GM10266 (cell line): Measurements from ENCODE around the gene APBA2.

ENCODE experiments used
- DNase-seq: peaks from one replicate; pipeline ENCODE4 v3.0.0; 2012; ENCODE audit errors: extremely low spot score
- TF ChIP-seq, protein P1 (sequence below): IDR thresholded peaks from 2 replicates; pipeline ENCODE4 v1.5.1; 2012; ENCODE audit warnings: mild to moderate bottlenecking, low read depth; ENCODE audit not compliant: control insufficient read depth, insufficient read depth; ENCODE audit errors: missing control alignments

The APBA2 gene

DNA sequence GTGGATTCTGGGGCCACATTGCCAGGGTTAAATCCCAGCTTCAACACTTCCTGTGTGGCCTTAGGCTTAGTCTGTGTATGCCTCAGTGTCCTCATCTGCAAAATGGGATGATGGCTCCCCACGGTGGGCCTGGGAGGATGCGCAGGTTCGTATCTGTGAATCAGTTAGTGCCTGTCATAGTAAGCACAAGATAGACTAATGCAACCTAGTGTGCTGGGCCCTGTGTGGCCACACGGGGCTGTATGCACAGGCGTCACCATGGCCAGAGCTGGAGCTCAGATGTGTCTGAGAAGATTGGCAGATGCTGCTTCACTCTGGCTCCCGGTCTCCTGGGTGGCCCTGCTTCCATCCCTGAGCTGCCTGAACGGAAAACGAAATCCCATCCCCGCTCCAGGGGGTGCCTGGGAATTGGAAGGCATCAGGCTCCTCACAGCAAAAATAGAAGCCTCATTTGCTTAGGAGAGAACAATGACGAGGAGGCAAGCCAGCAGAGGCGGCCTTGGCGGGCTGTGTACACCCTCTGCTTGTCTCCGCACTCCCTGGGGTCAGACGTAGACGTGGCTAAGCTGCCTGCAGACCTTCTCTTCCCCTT lies 103.6 kb downstream of the APBA2 start:
- no peak for DNase-seq
- TF ChIP-seq, protein P1, sequence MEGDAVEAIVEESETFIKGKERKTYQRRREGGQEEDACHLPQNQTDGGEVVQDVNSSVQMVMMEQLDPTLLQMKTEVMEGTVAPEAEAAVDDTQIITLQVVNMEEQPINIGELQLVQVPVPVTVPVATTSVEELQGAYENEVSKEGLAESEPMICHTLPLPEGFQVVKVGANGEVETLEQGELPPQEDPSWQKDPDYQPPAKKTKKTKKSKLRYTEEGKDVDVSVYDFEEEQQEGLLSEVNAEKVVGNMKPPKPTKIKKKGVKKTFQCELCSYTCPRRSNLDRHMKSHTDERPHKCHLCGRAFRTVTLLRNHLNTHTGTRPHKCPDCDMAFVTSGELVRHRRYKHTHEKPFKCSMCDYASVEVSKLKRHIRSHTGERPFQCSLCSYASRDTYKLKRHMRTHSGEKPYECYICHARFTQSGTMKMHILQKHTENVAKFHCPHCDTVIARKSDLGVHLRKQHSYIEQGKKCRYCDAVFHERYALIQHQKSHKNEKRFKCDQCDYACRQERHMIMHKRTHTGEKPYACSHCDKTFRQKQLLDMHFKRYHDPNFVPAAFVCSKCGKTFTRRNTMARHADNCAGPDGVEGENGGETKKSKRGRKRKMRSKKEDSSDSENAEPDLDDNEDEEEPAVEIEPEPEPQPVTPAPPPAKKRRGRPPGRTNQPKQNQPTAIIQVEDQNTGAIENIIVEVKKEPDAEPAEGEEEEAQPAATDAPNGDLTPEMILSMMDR = no peak

DNA sequence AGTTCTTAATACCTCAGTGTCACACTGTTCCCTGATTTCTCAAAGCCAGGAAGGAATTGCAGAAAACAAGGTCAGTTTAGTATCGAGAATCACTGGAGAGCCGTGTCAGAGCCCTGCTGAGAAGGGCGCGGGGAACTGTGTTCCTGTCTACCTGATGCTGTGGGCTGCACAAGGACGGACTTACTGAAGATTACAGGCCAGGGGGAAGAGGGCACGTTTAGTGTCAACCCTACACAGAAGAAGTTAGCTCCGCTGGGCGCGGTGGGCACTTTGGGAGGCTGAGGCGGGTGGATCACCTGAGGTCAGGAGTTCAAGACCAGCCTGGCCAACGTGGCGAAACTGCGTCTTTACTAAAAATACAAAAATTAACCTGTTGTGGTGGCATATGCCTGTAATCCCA lies 104.1 kb downstream of the APBA2 start:
- DNase-seq = no peak
- TF ChIP-seq, protein P1 = no peak

DNA sequence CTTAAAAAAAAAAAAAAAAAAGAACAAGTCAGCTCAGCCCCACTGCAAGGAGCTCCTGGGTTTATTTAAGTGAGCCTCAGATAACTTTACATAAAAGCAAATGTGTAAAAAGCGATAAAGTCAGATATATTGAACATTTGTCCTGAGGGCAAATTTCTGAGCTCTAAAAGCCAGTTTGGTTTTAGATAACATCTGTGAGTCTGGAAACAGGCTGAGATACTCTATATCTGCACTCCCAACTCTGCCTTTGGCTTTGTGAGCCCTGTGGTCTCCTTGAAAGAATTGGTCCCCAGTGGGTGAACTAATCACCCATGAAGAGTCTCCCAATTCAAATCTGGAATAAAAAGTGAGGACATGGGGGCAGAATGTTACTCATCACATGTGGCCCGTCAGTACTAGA lies 104.6 kb downstream of the APBA2 start:
- no peak for DNase-seq
- TF ChIP-seq, protein P1 = no peak

DNA sequence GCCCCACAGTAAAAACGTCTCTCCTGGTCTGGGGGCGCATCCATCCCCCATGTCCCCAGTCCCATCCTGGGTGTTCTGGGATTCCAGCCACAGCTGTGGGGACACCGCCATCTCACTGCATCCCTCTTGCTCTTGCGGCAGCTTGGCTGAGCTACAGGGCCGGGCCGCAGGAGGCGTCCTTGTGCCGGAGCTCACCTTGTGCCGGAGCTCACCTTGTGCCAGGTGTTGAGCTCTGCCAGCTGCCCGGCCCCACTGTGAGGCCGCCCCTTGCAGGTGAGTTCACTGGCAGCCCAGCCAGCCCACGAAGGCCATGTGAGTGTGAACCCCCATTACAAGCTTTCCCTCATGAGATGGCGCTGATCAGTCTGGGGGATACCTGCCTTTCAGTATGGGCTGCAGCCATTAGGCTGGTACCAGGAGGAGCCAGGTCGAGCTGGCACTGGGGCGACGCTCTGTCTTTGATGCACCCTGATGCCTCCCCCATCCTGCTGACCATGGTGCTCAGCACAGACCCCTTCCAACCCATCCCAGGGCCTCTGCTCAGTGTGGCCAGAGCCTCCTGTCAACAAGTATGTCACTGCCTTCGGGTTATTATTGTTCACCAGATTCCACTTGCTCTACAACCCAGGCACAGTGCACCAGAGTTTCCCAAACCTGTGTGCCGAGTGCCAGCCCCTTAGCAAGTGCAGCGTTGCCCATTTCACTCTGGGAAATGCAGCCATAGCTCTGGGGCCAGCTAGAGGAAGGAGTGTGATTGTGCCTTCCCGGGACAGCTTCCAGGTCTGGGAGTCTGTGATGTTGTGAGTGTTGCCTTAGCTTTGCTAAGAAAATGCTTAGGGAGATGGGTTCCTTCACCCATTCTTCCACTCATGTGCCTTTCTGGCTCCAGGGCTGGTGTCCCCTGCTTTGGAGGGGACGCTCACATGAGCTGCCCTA lies 105.7 kb downstream of the APBA2 start:
- TF ChIP-seq, protein P1 = no peak
- DNase-seq = no peak

DNA sequence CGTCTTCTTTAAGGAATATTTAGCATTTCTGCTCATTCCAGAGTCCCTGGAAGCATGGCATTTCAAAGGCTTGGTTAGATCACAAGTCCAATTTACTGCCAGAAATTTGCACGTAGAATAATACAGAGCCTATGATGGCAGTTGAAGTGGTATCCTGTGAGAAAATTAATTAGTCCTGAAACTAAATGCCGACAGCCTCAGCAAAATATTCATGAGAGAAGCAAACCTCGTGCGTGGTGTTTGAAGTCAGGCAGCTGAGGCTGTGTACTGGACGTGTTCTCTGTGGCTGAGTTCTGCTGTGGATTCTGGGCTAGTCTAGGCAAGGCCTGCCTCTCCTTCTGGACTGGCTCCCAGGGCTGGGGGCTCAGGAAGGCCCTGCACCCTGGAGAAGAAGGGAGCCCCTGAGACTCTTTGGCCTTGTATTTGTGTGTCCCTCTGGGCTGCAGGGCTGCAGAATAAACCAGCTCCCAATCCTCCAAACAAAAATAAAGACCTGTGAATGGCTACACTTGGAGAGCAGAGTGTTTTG lies 106.6 kb downstream of the APBA2 start:
- TF ChIP-seq, protein P1 = no peak
- no peak for DNase-seq

DNA sequence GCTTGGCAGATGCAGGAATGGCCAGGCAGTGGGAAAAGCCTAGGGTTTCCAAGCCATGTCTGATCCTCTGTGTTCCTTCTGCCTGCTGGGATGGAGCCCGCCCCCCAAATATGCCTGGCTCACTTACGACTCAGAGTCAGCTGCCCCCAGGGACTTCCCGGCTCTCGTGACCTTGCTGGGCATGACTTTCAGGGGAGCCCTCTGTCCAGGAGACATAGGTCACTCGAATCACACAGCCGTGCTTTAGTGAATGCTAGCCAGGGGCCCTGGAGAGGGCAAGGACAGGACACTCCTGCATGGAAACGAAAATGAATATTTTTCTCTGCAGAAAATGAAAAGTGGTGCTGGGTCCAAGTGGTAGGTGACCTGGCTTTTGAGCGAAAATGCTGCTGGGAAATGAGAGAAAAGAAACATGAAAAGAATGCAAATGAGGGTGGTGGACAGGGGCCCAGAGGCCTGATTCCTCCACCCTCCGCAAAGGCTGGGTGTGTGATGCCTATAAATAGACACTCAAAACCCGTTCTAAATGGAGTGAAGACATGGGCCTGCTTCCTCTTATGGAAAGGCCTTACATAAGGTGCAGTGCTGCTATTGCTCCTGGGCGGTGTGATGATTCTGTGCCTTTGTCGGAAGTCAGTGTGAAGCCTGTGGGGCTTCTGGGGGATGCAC lies 107.4 kb downstream of the APBA2 start:
- DNase-seq = no peak
- TF ChIP-seq, protein P1 = no peak
